HG03159 (cell line): ENCODE data around the gene UCKL1.
"Not testable (repeated sequence)": the region's sequence is repeated elsewhere in the genome, so short reads cannot be mapped to it uniquely, and the experiment has no call there.

Experiments used
- ATAC-seq: cut with Tn5 transposase; IDR thresholded peaks from one replicate; pipeline ENCODE4 v1.9.1; 2021; ENCODE audit warnings: mild to moderate bottlenecking, moderate library complexity; ENCODE audit not compliant: unreplicated experiment

The UCKL1 gene

DNA sequence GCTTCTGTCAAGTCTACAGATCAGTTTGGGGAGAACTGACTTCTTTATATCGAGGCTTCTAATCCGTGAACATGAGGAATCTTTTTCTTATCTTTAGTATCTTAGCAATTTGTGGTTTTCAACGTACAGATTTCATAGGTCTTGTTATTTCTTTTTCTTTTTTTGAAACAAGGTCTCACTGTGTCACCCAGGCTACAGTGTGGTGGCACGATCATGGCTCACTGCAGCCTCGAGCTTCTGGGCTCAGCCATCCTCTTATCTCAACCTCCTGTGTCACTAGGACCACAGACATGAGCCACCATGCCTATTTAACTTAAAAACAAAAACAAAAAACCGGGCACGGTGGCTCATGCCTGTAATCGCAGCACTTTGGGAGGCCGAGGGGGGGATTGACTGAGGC lies 32.0 kb downstream of the UCKL1 start:
- no peak for ATAC-seq

GRCh38 chr20:63923651-63924050 lies 32.6 kb downstream of the UCKL1 start:
- no peak for ATAC-seq

- no peak for ATAC-seq
Measured at GRCh38 chr20:63920226-63920625, 36.0 kb downstream of the UCKL1 start.

DNA sequence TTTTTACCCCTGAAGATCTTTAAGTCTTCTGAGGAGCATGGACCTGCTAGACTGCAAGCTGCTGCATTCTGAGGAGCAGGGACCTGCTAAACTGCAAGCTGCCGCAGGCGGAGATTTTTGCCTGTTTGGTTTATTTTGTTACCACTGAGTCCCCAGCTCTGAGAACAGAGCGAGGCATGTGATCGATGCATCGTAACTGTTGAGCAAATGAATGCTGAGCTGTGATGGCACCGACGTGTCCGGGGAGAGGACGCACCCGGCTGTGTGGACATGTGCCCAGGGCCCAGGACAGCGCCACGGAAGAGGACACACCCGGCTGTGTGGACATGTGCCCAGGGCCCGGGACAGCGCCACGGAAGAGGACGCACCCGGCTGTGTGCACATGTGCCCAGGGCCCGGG lies 37.1 kb downstream of the UCKL1 start:
- no peak for ATAC-seq

- no peak for ATAC-seq
Measured at GRCh38 chr20:63917811-63918210, 38.4 kb downstream of the UCKL1 start.

GRCh38 chr20:63916371-63916939 lies 39.8 kb downstream of the UCKL1 start:
- ATAC-seq, result not testable (repeated sequence)

- no peak for ATAC-seq
Measured at GRCh38 chr20:63915471-63915870, 40.7 kb downstream of the UCKL1 start.

DNA sequence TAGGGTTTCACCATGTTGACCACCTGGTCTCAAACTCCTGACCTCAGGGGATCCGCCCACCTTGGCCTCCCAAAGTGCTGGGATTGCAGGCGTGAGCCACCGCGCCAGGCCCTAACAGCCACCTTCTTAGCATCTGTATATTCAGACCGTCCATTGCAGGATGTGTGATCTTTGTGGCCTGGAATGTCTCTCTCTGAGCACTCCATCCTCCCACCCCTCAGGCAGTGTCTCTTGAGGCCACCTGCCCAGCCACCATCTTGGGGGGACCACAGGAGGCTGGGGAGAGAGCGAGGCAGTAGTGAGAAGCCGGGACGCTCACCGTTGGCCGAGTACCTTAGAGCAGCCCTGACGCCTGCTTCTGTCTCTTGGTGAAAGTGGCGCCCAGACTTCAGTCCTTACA lies 42.4 kb downstream of the UCKL1 start:
- no peak for ATAC-seq

DNA sequence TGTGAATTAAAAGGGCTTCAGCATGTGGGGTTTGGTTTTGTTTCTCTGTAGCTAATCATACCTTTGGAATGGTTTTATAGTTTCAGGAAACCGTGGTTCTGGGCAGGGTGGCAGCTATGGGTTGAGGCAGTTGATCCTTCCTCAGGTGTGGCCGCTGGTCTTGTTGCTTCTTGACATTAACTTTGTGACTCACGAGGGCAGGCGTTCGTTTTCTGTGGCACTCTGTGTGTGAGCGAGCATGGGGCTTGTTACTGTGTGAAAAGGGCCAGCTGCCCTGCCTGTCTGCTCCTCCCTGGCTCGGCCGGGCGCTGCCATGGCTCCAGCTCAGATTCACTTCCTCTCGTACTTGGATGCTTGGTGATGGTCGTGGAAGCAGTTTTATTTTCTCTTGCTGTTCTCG lies 45.0 kb downstream of the UCKL1 start:
- ATAC-seq, result no peak

GRCh38 chr20:63908008-63908682 lies 48.1 kb downstream of the UCKL1 start:
- ATAC-seq, result no peak

GRCh38 chr20:63903796-63904561 lies 52.2 kb downstream of the UCKL1 start:
- ATAC-seq, result no peak

DNA sequence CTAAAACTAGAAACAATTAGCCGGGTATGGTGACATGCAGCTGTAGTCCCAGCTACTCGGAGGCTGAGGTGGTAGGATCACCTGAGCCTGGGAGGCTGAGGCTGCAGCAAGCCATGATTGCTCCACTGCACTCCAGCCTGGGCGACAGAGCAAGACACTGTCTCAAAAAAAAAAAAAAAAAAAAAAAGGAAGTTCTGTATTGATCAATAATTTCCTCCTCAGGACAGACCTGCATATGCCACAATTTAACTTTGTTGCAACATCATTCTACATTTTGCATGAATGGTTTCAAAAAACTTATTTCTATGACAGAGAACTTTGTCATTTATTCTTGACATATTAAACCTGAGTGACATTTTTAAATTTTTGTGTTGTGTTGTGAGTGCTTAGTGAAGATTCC lies 55.8 kb downstream of the UCKL1 start:
- no peak for ATAC-seq

DNA sequence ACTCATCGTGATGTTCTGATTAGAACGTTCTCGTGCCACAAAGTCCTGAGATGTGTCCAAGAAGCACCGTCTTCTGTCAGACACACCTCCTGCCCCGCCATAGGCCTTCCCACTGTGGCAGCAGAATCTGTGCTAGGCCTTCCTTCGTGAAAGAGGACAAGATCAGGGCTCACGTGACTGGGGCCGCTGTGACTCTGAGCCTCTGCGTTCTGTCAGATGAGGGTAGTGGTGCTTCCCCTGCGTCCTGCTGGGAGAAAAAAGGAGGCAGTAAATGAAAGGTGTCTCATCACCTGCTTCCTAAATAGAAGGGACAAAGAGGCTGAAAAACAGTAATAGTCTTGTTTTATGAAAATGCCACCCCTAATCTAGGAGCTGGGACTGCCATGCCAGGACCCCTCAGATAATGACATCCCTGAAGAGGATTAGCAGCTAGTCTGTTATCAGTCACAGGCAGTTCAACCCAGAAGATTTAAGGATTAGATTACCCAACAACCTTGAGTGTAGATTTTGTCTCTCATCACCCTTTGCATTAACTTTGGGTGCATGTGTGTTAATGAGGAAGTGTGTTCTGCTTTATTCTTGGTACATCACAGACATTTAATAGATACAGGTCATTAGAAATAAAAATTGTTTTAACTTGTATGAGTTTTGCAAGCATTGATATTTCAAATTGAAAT lies 57.2 kb downstream of the UCKL1 start:
- ATAC-seq, result no peak

- ATAC-seq, result no peak
Measured at GRCh38 chr20:63897978-63898561, 58.1 kb downstream of the UCKL1 start.

DNA sequence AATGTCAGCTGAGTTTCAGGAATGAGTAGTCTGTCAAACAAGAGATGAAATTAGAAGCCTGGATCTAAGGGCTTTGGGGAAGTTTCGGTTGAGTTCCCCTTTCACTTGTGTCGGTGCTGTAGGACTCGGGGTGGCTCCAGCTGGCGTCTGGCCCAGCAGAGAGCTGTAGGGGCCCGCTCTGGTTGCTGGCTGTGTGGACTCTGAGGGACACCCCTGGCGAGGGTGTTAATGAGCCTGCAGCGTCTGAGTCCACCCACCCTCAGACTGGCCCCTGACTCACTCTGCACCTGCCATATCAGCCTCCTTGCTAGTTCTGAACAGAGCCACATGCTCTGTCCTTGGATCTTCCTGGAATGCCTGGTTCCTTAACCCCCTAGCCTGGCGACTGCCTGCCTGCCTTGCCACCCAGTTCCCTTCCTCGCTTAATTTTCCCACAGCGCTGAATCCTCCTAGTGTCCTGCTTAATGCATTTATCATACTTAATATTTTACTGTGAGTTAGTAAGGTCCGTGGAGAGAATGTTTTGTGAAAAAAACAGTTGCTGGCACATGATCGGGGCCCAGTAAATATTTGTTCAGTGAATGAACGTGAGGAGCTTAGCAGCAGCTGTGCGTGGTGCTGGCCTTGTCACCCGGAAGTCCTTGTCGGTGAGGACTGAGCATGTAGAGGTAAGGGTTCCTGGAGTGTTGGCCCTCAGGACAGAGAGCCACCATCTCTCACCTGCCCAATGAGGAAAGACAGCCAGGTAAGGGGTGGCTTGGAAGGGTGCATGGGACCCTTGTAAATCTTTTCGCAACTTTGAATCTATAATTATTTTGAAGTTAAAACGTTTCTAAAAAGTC lies 59.7 kb downstream of the UCKL1 start:
- no peak for ATAC-seq

DNA sequence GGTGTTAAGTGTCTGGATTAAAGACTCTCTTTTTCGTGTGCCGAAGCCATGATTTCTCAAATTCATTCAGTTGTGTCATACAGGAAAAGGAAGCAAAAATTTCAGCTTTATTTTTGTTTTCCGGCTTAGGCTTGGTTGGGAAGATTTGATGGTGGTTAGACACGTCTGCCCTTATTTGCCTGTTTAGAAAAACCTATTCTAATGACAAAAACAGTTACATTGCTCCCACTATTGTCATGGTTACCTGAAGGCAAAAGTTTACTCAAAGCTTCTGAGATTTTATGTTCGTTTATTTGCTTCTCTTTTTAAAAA lies 60.3 kb downstream of the UCKL1 start:
- no peak for ATAC-seq

DNA sequence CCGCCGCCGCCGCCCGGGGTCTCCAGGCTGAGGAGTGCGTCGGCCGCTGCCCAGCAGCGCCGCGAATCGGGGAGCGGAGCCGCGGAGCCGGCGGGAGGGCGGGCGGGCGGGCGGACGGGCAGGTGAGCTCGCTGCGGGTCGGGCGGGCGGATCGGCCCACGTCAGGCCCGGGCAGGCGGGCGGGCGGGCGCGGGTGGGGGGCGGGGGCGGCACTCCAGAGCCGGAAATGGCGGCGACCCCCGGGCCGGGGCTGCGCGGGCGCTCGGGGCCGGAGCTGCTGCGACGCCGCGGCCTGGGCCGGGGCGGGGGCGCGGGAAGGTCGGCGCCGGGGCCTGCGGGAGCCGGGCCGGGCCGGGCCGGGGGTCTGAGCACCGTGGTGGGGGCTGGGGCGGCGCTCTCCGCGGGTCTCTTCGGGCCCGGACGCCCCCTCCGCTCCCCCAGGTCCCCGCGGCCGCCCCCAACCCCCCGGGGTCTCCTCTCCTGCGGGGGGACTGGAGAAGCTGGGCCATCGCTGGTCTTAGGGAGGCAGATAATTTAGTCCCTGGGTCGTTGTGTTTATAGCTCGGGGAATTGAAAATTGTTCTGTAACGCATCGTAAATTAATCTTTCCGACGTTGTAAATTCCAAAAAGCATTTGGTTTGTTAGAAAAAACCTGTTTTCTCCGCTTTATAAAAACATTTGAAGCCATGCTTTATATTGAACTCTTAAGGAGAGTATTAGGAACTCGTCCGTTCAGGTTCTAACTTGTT lies 60.8 kb downstream of the UCKL1 start:
- ATAC-seq, result peak; percentile 1

- ATAC-seq, result peak; percentile 88
Measured at GRCh38 chr20:63894358-63895201, 61.6 kb downstream of the UCKL1 start, which contains the start of gene DNAJC5. TSS of gene DNAJC5 (plus strand) at chr20:63895126. CDS start at chr20:63928346, 33,220 bp downstream.

DNA sequence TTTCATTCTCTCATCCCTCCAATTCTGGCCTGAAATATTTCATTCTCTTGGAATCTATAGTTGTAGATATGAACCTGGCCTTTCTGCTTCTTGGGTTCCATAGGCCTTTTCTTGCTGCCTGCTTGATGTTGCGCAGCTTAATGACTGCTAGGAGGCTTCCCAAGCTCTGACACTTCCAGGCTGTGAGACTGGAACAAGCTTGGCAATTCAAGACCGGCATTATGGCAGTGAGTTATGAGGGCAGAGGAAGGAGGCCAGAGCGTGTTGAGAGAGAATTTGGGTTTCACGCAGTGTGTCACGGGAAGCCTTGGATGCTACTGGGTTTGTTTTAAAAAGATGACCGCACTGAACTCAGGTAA lies 62.2 kb downstream of the UCKL1 start:
- ATAC-seq, result no peak
